DOHH2 (cell line): ENCODE results near the gene CYTL1.

Experiments
- H3F3A ChIP-seq: fragments of 200-600 bp; sonication (generic), shearing (Covaris generic); 2 replicates; pipeline ENCODE4 v1.6.0; 2016; ENCODE audit warnings: antibody characterized with exemption, mild to moderate bottlenecking; ENCODE audit not compliant: control insufficient read depth, insufficient read depth
- H3K27ac ChIP-seq: fragments of 200-600 bp; sonication (generic); 2 replicates; pipeline ENCODE4 v1.5.1; 2014; ENCODE audit warnings: low read depth, mild to moderate bottlenecking, low read length, moderate library complexity
- H3K27me3 ChIP-seq: fragments of 200-600 bp; sonication (generic); 2 replicates; pipeline ENCODE4 v1.6.1; 2014; ENCODE audit warnings: mild to moderate bottlenecking, low read length, mixed read lengths; ENCODE audit not compliant: control insufficient read depth
- H3K36me3 ChIP-seq: fragments of 200-600 bp; sonication (generic); 2 replicates; pipeline ENCODE4 v1.6.1; 2014; ENCODE audit warnings: mild to moderate bottlenecking, low read length, moderate library complexity, mixed read lengths; ENCODE audit not compliant: control insufficient read depth
- H3K4me1 ChIP-seq: fragments of 200-600 bp; sonication (generic); 2 replicates; pipeline ENCODE4 v1.6.1; 2014; ENCODE audit warnings: mild to moderate bottlenecking, low read length, mixed read lengths; ENCODE audit not compliant: control insufficient read depth
- H3K4me2 ChIP-seq: fragments of 200-600 bp; sonication (generic); 2 replicates; pipeline ENCODE4 v1.6.0; 2014; ENCODE audit warnings: mild to moderate bottlenecking, low read length, moderate library complexity
- H3K4me3 ChIP-seq: fragments of 200-600 bp; sonication (generic); 2 replicates; pipeline ENCODE4 v1.5.1; 2014; ENCODE audit warnings: mild to moderate bottlenecking, low read length, mixed read lengths
- H3K79me2 ChIP-seq: fragments of 200-600 bp; sonication (generic); 2 replicates; pipeline ENCODE4 v1.6.1; 2014; ENCODE audit warnings: mild to moderate bottlenecking, low read length, mixed read lengths; ENCODE audit not compliant: control insufficient read depth
- H3K9me2 ChIP-seq: fragments of 200-600 bp; sonication (generic); replicated peaks from 2 replicates; pipeline ENCODE4 v1.6.1; 2014; ENCODE audit warnings: mild to moderate bottlenecking, low read length, mixed read lengths; ENCODE audit not compliant: control insufficient read depth
- H3K9me3 ChIP-seq: fragments of 200-600 bp; sonication (generic); 2 replicates; pipeline ENCODE4 v1.6.1; 2014; ENCODE audit warnings: antibody characterized with exemption, low read length, mixed read lengths; ENCODE audit not compliant: control insufficient read depth, insufficient read depth
- H4K20me1 ChIP-seq: fragments of 200-600 bp; sonication (generic); 2 replicates; pipeline ENCODE4 v1.6.0; 2014; ENCODE audit warnings: low read depth, mild to moderate bottlenecking, antibody characterized with exemption, low read length, moderate library complexity; ENCODE audit not compliant: control insufficient read depth, insufficient read depth
- EZH2phosphoT487 ChIP-seq: fragments of 200-600 bp; sonication (generic); IDR thresholded peaks from 2 replicates; pipeline ENCODE4 v1.6.1; 2017; ENCODE audit warnings: borderline replicate concordance, mild to moderate bottlenecking, antibody characterized with exemption, low read length, moderate library complexity, mixed read lengths
- TF ChIP-seq, protein P1 (sequence below): fragments of 200-600 bp; sonication (generic); IDR thresholded peaks from one replicate; pipeline ENCODE4 v1.5.1; 2014; ENCODE audit warnings: antibody characterized with exemption, mild to moderate bottlenecking, low read depth, low read length; ENCODE audit not compliant: poor library complexity, severe bottlenecking

CYTL1 gene

DNA sequence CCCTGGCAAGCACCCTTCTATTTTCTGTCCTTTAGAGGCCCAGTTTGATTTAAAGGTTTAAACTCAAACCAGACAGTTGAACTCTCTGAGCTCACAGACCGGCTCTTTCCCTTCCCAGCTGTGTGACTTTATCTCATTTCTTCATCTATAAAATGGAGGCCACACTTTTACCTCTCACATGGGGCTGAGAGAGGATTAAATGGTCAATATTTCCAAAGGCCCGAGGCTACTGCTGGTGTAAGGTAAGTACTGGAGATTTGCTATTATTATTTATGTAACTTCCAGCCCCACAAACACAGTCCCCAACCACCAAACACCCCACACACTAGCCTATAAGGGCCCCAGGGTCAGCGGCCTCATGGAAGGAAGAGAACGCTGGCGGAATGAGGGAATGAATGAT lies 13.6 kb upstream of the CYTL1 start:
- no peak overlapping the region for H3K27ac ChIP-seq

DNA sequence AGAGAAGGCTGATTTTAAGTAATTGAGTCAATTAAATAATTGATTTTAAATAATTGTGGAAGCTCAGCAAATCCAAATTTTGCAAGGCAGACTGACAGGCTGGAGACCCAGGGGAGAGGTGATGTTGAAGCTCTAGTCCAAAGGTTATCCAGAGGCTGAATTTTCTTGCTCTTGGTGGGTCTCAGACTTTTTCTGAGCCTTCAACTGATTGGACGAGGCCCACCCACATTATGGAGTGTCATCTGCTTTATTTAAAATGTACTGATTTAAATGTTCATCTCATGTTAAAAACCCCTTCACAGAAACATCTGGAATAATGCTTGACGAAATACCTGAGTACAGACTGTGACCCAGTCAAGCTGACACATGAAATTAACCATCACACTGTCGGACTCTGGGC lies 11.7 kb upstream of the CYTL1 start:
- Histone ChIP-seq H3K9me3 (no peaks in the 10 kb centered on the region), H3K4me1 (peaks cover 10% of the 10 kb centered on the region), H3K36me3 (no peaks in the 10 kb centered on the region), H3K79me2 (no peaks in the 10 kb centered on the region), H3K4me2 (no peak overlapping the region), H4K20me1 (no peaks in the 10 kb centered on the region), H3K9me2 (no peaks in the 10 kb centered on the region), H3K4me3 (no peak overlapping the region), H3K27ac (no peak overlapping the region), H3K27me3 (no peaks in the 10 kb centered on the region), H3F3A (no peaks in the 10 kb centered on the region)
- TF ChIP-seq, protein P1, sequence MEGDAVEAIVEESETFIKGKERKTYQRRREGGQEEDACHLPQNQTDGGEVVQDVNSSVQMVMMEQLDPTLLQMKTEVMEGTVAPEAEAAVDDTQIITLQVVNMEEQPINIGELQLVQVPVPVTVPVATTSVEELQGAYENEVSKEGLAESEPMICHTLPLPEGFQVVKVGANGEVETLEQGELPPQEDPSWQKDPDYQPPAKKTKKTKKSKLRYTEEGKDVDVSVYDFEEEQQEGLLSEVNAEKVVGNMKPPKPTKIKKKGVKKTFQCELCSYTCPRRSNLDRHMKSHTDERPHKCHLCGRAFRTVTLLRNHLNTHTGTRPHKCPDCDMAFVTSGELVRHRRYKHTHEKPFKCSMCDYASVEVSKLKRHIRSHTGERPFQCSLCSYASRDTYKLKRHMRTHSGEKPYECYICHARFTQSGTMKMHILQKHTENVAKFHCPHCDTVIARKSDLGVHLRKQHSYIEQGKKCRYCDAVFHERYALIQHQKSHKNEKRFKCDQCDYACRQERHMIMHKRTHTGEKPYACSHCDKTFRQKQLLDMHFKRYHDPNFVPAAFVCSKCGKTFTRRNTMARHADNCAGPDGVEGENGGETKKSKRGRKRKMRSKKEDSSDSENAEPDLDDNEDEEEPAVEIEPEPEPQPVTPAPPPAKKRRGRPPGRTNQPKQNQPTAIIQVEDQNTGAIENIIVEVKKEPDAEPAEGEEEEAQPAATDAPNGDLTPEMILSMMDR: no peak
- TF ChIP-seq EZH2phosphoT487: no peak

More for the DNA sequence above, 13.6 kb upstream of the CYTL1 start:
- Histone ChIP-seq H3F3A (no peaks in the 10 kb centered on the region), H3K9me2 (no peaks in the 10 kb centered on the region), H3K36me3 (no peaks in the 10 kb centered on the region), H3K4me1 (peaks cover 16% of the 10 kb centered on the region), H3K4me2 (no peak overlapping the region), H3K9me3 (no peaks in the 10 kb centered on the region), H3K79me2 (no peaks in the 10 kb centered on the region), H4K20me1 (no peaks in the 10 kb centered on the region), H3K4me3 (no peak overlapping the region), H3K27me3 (no peaks in the 10 kb centered on the region)
- no peak for TF ChIP-seq EZH2phosphoT487
- TF ChIP-seq, protein P1: no peak

DNA sequence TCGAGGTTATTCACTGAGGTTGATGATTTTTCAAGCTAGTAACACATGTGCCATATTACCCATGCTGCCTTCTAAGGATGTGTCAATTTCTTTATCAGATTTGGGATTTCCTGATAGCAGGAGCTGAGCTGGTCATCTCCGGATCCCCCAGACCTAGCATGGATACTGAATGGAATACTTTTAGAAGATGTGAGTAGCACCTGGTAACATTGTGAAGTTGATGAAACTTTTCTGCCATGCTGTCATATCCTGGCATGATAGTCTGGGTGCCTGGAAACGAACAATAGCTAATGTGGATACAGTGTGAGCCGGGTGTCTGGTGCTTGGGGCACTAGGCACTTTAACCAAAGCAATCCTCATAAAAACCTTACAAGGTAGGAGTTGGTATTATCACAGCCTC lies 11.0 kb upstream of the CYTL1 start:
- Histone ChIP-seq H3K9me2 (no peaks in the 10 kb centered on the region), H3K4me3 (no peak overlapping the region), H3K36me3 (no peaks in the 10 kb centered on the region), H3K79me2 (no peaks in the 10 kb centered on the region), H3K9me3 (no peaks in the 10 kb centered on the region), H4K20me1 (no peaks in the 10 kb centered on the region), H3K4me2 (no peak overlapping the region), H3K27me3 (no peaks in the 10 kb centered on the region), H3K4me1 (peaks cover 9% of the 10 kb centered on the region), H3F3A (no peaks in the 10 kb centered on the region), H3K27ac (no peak overlapping the region)
- TF ChIP-seq EZH2phosphoT487: no peak
- TF ChIP-seq, protein P1: no peak

DNA sequence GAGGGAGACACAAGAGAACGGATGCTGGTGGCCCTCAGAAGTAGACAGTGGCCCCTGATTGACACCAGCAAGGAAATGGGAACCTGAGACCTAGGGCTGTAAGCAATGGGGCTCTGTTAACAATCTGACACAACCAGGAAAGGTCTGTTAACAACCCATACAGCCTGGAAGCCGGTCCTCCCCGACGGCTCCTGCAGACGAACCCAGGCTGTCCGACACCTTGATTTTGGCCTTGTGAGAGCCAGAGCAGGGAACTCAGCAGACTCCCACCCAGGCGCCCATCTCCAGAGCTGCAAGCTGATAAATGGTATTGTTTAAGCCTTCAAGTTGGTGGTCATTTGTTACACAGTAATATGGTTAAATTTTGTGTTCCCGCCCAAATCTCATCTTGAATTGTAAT lies 10.2 kb upstream of the CYTL1 start:
- Histone ChIP-seq H3K4me3 (no peak overlapping the region), H3K27me3 (no peaks in the 10 kb centered on the region), H4K20me1 (no peaks in the 10 kb centered on the region), H3K4me2 (no peak overlapping the region), H3K27ac (no peak overlapping the region), H3K9me2 (no peaks in the 10 kb centered on the region), H3F3A (no peaks in the 10 kb centered on the region), H3K79me2 (no peaks in the 10 kb centered on the region), H3K4me1 (peaks cover 9% of the 10 kb centered on the region), H3K36me3 (no peaks in the 10 kb centered on the region), H3K9me3 (no peaks in the 10 kb centered on the region)
- TF ChIP-seq EZH2phosphoT487: no peak
- TF ChIP-seq, protein P1: no peak
